Colonic mucosa (tissue), 4 donors: ENCODE results near the gene TXNIP. TPM values are rescaled to one million over a fixed set of nuclear protein-coding genes. Genes with fewer than 3 reads are reported as not detected.

ENCODE experiments used
- DNase-seq: peaks from one replicate; pipeline ENCODE4 v3.0.0-alpha.2; 2020
- H3K27ac ChIP-seq: fragments of 200-600 bp; one replicate; pipeline ENCODE4 v1.8.0; 2021
- H3K27me3 ChIP-seq: fragments of 200-600 bp; one replicate; pipeline ENCODE4 v1.8.0; 2021
- H3K36me3 ChIP-seq: fragments of 200-600 bp; one replicate; pipeline ENCODE4 v1.8.0; 2021
- H3K4me1 ChIP-seq: fragments of 200-600 bp; one replicate; pipeline ENCODE4 v1.8.0; 2021; ENCODE audit warnings: mild to moderate bottlenecking
- H3K4me3 ChIP-seq: fragments of 200-600 bp; one replicate; pipeline ENCODE4 v1.8.0; 2021
- H3K9ac ChIP-seq, 2 donors: one replicate each; pipeline ENCODE4 v1.7.0; 2013; ENCODE audit warnings: control low read depth in 2 of 2, low read depth in 2 of 2, low read length in 2 of 2
- H3K9me3 ChIP-seq: fragments of 200-600 bp; one replicate; pipeline ENCODE4 v1.8.0; 2021
- CTCF ChIP-seq: fragments of 200-600 bp; IDR thresholded peaks from one replicate; pipeline ENCODE4 v1.8.0; 2022; ENCODE audit warnings: antibody characterized with exemption, mild to moderate bottlenecking
- intact Hi-C: fragments of 100-400 bp; cut with DNase I; formaldehyde crosslinking; loops from one replicate; pipeline ENCODE4 v1.14.1; 2022
- total RNA-seq, 2 donors: library from RNA; stranded (reverse); fragmentation: NEBNext Ultra II Directional in 1 of 2; extraction: Animal tissue kit (Norgen Biotek cat#: 25700) in 1 of 2; gene quantifications; one replicate each; pipeline ENCODE4 v1.2.1, GENCODE V29; 2021
- donor health status: healthy.
- donor health status: DM: no; HTN: no; CAD: no.
- donor health status: DM: no; HTN: no; CAD: no.

TXNIP gene
- total RNA-seq, 2 donors from 2014 or later: 302 to 496 TPM

- DNase-seq: no peak
- H3K9me3 ChIP-seq: no peaks in the 10 kb centered on the region
- peak overlapping the region; percentile 9 to 70 for H3K9ac ChIP-seq
- no peaks in the 10 kb centered on the region for H3K36me3 ChIP-seq
- H3K27me3 ChIP-seq: peaks cover 25% of the 10 kb centered on the region
- H3K4me3 ChIP-seq: peak overlapping the region; percentile 34
- H3K4me1 ChIP-seq: peaks cover 13% of the 10 kb centered on the region
- intact Hi-C loops: loop anchor here (5.0 kb wide), 1 partner anchor 43 kb away; the partner anchor contains the start of gene PEX11B
- TF ChIP-seq CTCF: no peak
- H3K27ac ChIP-seq: peak overlapping the region; percentile 65
Observed at GRCh38 chr1:145959957-145960467, 36.4 kb downstream of the TXNIP start.

- Histone ChIP-seq H3K9me3 (no peaks in the 10 kb centered on the region), H3K4me1 (peaks cover 13% of the 10 kb centered on the region), H3K27ac (no peak overlapping the region), H3K27me3 (peaks cover 25% of the 10 kb centered on the region), H3K36me3 (no peaks in the 10 kb centered on the region), H3K9ac (peak overlapping the region in 1 of 2 donors; percentile 9), H3K4me3 (no peak overlapping the region)
- no peak for DNase-seq
- TF ChIP-seq CTCF: no peak
- intact Hi-C loops: loop anchor here (5.0 kb wide), 1 partner anchor 42 kb away; the partner anchor contains the start of gene PEX11B
Observed at GRCh38 chr1:145959333-145959732, 37.0 kb downstream of the TXNIP start.

GRCh38 chr1:145958734-145959133, 37.6 kb downstream of the TXNIP start:
- Histone ChIP-seq H3K27me3 (peaks cover 25% of the 10 kb centered on the region), H3K27ac (no peak overlapping the region)
- no peak for TF ChIP-seq CTCF

GRCh38 chr1:145957443-145958319, 38.7 kb downstream of the TXNIP start, which contains the start of gene LIX1L:
Gene LIX1L (minus strand): TSS chr1:145958017. CDS start chr1:145957927, 90 bp downstream.
- intact Hi-C loops: loop anchor here (5.0 kb wide), 1 partner anchor 40 kb away; the partner anchor contains the start of gene PEX11B

More at GRCh38 chr1:145958734-145959133, 37.6 kb downstream of the TXNIP start:
- H3K9me3 ChIP-seq: no peaks in the 10 kb centered on the region
- no peak for DNase-seq
- H3K4me3 ChIP-seq: no peak overlapping the region
- peaks cover 13% of the 10 kb centered on the region for H3K4me1 ChIP-seq
- intact Hi-C loops: loop anchor here (5.0 kb wide), 1 partner anchor 41 kb away; the partner anchor contains the start of gene PEX11B
- no peak overlapping the region for H3K9ac ChIP-seq
- H3K36me3 ChIP-seq: no peaks in the 10 kb centered on the region

More at GRCh38 chr1:145957443-145958319, 38.7 kb downstream of the TXNIP start, which contains the start of gene LIX1L:
- peak within 1 kb of the TSS; percentile 74 for H3K4me3 ChIP-seq
- DNase-seq: peak; percentile 96
- no peaks in the 10 kb centered on the region for H3K9me3 ChIP-seq
- H3K27ac ChIP-seq: peak within 1 kb of the TSS; percentile 90
- no peak for TF ChIP-seq CTCF
- H3K27me3 ChIP-seq: peaks cover 25% of the 10 kb centered on the region
- peak within 1 kb of the TSS; percentile 44 to 70 for H3K9ac ChIP-seq
- peaks cover 13% of the 10 kb centered on the region for H3K4me1 ChIP-seq
- no peaks in the 10 kb centered on the region for H3K36me3 ChIP-seq
